H1 (cell line): Measurements from ENCODE around the gene OMP. TPM values are rescaled to one million over a fixed set of nuclear protein-coding genes. Genes with fewer than 3 reads are reported as not detected.

Experiments used
- POU5F1 ChIP-seq: IDR thresholded peaks from 2 replicates; pipeline ENCODE4 v1.6.1; 2011; ENCODE audit warnings: low read depth, mild to moderate bottlenecking, low read length, moderate library complexity
- RFX5 ChIP-seq: IDR thresholded peaks from 2 replicates; pipeline ENCODE4 v1.6.1; 2011; ENCODE audit warnings: low read depth, low read length, improper control_type of control experiment, borderline replicate concordance
- SRF ChIP-seq: IDR thresholded peaks from 2 replicates; pipeline ENCODE4 v1.6.1; 2011; ENCODE audit warnings: mild to moderate bottlenecking, low read depth, low read length, moderate library complexity
- YY1 ChIP-seq: IDR thresholded peaks from 2 replicates; pipeline ENCODE4 v1.6.1; 2011; ENCODE audit warnings: low read depth, mild to moderate bottlenecking, low read length
- polyA plus RNA-seq, 7 experiments: library from polyadenylated mRNA; depleted of rRNA in 3 of 7; stranded (reverse) in 5 of 7; unstranded in 2 of 7; fragments of >200 nt in 5 of 7; fragments of 200-250 nt in 2 of 7; gene quantifications; 1 replicate in 5 of 7; 2 replicates in 1 of 7; 4 replicates in 1 of 7; pipeline versions ENCODE4 v1.2.1 to v1.2.3, GENCODE V29; 2011 to 2013; ENCODE audit warnings: missing spikeins in 2 of 7, mixed read lengths in 2 of 7
- total RNA-seq: library from RNA; stranded (reverse); fragmentation: NEBNext Ultra II Directional; extraction: Animal tissue kit (Norgen Biotek cat#: 25700); gene quantifications from 2 replicates; pipeline ENCODE4 v1.2.1, GENCODE V29; 2021
- TF ChIP-seq, protein P1 (sequence below): IDR thresholded peaks from 2 replicates; pipeline ENCODE4 v1.6.1; 2012; ENCODE audit warnings: inconsistent platforms

The OMP gene
- total and polyA plus RNA-seq, 2 of the 8 experiments (the other 6 are each of a cell fraction or from before 2014, with no cell fraction given): not detected

- TF ChIP-seq SRF (no peak), RFX5 (no peak), YY1 (no peak), POU5F1 (no peak)
- TF ChIP-seq, protein P1, sequence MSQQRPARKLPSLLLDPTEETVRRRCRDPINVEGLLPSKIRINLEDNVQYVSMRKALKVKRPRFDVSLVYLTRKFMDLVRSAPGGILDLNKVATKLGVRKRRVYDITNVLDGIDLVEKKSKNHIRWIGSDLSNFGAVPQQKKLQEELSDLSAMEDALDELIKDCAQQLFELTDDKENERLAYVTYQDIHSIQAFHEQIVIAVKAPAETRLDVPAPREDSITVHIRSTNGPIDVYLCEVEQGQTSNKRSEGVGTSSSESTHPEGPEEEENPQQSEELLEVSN: no peak
Observed at GRCh38 chr11:77063407-77063806, 39.2 kb upstream of the OMP start (continued).
